Osteoblast (primary cell): ENCODE measurements around the gene RNF212B. TPM values are rescaled to one million over a fixed set of nuclear protein-coding genes. Genes with fewer than 3 reads are reported as not detected.

Experiments used
- DNase-seq: peaks from one replicate; pipeline ENCODE4 v3.0.0; 2011; ENCODE audit warnings: low spot score, mixed read lengths; ENCODE audit not compliant: insufficient read length; ENCODE audit errors: missing footprints
- H2AFZ ChIP-seq: 2 replicates; pipeline ENCODE4 v1.6.0; 2011; ENCODE audit warnings: mild to moderate bottlenecking, low read length
- H3K27ac ChIP-seq: 2 replicates; pipeline ENCODE4 v1.5.1; 2011; ENCODE audit warnings: mild to moderate bottlenecking, low read depth, low read length, moderate library complexity
- H3K27me3 ChIP-seq: 2 replicates; pipeline ENCODE4 v1.6.0; 2012; ENCODE audit warnings: mild to moderate bottlenecking, control low read depth, inconsistent platforms, low read length, moderate library complexity; ENCODE audit not compliant: insufficient read depth
- H3K36me3 ChIP-seq: 2 replicates; pipeline ENCODE4 v1.5.1; 2011; ENCODE audit warnings: mild to moderate bottlenecking, low read length, control low read depth, moderate library complexity; ENCODE audit not compliant: insufficient read depth
- H3K4me1 ChIP-seq: 2 replicates; pipeline ENCODE4 v1.5.1; 2011; ENCODE audit warnings: mild to moderate bottlenecking, low read length, control low read depth, moderate library complexity; ENCODE audit not compliant: insufficient read depth
- H3K4me2 ChIP-seq: 2 replicates; pipeline ENCODE4 v1.6.0; 2011; ENCODE audit warnings: mild to moderate bottlenecking, low read length; ENCODE audit not compliant: insufficient read depth
- H3K4me3 ChIP-seq: fragments of 200-600 bp; sonication (generic); 3 replicates; pipeline ENCODE4 v1.5.1; 2012; ENCODE audit warnings: mild to moderate bottlenecking, low read length, inconsistent platforms; ENCODE audit not compliant: insufficient read depth
- H3K79me2 ChIP-seq: 2 replicates; pipeline ENCODE4 v1.6.0; 2012; ENCODE audit warnings: mild to moderate bottlenecking, low read length, control low read depth, inconsistent platforms; ENCODE audit not compliant: insufficient read depth
- H3K9me3 ChIP-seq: 2 replicates; pipeline ENCODE4 v1.5.1; 2011; ENCODE audit warnings: low read depth, low read length, control low read depth
- H4K20me1 ChIP-seq: 2 replicates; pipeline ENCODE4 v1.6.0; 2012; ENCODE audit warnings: mild to moderate bottlenecking, low read length, control low read depth; ENCODE audit not compliant: insufficient read depth
- total RNA-seq: library from RNA; depleted of rRNA; stranded (reverse); fragments of >200 nt; gene quantifications from 2 replicates; pipeline ENCODE4 v1.2.3, GENCODE V29; 2012
- TF ChIP-seq, protein P1 (sequence below): IDR thresholded peaks from 2 replicates; pipeline ENCODE4 v1.5.1; 2011; ENCODE audit warnings: mild to moderate bottlenecking, low read depth, low read length, moderate library complexity; ENCODE audit errors: extremely low read depth

The RNF212B gene
- total RNA-seq, 1 donor = not detected

DNA sequence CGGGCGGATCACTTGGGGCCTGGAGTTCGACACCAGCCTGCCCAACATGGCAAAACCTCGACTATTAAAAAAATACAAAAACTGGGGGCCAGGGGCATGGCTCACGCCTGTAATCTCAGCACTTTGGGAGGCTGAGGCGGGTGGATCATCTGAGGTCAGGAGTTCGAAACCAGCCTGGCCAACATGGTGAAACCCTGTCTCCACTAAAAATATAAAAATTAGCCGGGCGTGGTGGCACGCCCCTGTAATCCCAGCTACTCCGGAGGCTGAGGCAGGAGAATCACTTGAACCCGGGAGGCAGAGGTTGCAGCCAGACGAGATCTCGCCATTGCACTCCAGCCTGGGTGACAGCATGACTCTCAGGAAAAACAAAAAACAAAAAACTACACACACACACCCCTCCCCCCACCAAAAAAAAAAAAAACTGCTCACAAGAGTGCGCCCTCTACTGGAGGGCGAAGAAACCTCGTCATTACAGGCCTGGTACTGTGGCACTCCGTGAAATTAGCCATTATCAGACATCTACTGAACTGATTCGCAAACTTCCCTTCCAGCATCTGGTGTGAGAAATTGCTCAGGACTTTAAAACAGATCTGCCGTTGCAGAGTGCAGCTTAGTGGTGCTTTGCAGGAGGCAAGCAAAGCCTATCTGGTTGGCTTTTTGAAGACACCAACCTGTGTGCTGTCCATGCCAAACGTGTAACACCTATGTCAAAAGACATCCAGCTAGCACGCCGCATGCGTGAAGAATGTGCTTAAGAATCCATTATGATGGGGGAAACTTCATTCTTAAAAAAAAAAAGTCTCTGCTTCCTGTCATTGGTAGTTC is 57.2 kb downstream of the RNF212B start:
- peaks cover 21% of the 10 kb centered on the region for H3K4me1 ChIP-seq
- H4K20me1 ChIP-seq = no peaks in the 10 kb centered on the region
- peak overlapping the region; percentile 19 for H3K4me2 ChIP-seq

DNA sequence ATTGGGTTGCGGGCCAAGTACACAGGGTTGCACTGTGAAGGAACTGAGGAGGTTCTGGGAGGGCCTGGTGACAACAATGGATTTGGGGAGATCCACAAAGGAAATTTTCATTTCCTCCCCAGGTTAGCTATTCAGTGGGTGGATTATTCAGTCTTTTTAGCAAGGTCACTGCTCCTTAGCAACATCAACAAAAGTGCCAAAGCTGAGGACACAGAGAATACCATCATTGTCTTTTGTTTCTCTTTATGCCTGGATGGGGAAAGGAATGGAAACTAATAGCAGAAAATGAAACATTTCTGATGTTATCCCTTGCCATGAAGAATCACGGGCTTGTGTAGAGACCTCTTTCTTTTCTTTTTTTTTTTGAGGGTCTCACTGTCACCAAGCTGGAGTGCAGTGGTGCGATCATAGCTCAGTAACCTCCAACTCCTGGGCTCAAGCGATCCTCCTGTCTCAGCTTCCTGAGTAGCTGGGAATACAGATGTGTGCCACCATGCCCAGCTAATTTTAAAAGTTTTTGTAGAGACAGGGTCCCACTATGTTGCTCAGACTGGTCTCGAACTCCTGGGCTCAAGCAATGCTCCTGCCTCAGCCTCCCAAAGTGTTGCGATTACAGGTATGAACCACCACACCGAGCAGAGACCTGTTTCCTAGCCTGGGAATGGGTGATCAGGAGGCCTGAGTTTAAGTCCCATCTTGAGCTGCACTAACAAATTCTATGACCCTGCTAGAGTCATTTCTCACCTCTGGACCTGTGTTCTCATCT is 58.5 kb downstream of the RNF212B start:
- H3K4me3 ChIP-seq = no peak overlapping the region
- H3K36me3 ChIP-seq = no peaks in the 10 kb centered on the region
- no peaks in the 10 kb centered on the region for H3K9me3 ChIP-seq
- H3K79me2 ChIP-seq = peaks cover 5% of the 10 kb centered on the region
- H3K27me3 ChIP-seq = peaks cover 8% of the 10 kb centered on the region
- H2AFZ ChIP-seq = no peak overlapping the region
- no peaks in the 10 kb centered on the region for H4K20me1 ChIP-seq
- H3K4me2 ChIP-seq = no peak overlapping the region
- TF ChIP-seq, protein P1, sequence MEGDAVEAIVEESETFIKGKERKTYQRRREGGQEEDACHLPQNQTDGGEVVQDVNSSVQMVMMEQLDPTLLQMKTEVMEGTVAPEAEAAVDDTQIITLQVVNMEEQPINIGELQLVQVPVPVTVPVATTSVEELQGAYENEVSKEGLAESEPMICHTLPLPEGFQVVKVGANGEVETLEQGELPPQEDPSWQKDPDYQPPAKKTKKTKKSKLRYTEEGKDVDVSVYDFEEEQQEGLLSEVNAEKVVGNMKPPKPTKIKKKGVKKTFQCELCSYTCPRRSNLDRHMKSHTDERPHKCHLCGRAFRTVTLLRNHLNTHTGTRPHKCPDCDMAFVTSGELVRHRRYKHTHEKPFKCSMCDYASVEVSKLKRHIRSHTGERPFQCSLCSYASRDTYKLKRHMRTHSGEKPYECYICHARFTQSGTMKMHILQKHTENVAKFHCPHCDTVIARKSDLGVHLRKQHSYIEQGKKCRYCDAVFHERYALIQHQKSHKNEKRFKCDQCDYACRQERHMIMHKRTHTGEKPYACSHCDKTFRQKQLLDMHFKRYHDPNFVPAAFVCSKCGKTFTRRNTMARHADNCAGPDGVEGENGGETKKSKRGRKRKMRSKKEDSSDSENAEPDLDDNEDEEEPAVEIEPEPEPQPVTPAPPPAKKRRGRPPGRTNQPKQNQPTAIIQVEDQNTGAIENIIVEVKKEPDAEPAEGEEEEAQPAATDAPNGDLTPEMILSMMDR = no peak
- DNase-seq = no peak
- peaks cover 29% of the 10 kb centered on the region for H3K4me1 ChIP-seq
- H3K27ac ChIP-seq = no peak overlapping the region

More for the DNA sequence above, 57.2 kb downstream of the RNF212B start:
- Histone ChIP-seq H3K79me2 (peaks cover 1% of the 10 kb centered on the region), H3K27me3 (peaks cover 9% of the 10 kb centered on the region), H3K27ac (no peak overlapping the region), H2AFZ (peak overlapping the region; percentile 3), H3K4me3 (no peak overlapping the region), H3K9me3 (no peaks in the 10 kb centered on the region), H3K36me3 (no peaks in the 10 kb centered on the region)
- TF ChIP-seq, protein P1 = peak; percentile 88
- no peak for DNase-seq

DNA sequence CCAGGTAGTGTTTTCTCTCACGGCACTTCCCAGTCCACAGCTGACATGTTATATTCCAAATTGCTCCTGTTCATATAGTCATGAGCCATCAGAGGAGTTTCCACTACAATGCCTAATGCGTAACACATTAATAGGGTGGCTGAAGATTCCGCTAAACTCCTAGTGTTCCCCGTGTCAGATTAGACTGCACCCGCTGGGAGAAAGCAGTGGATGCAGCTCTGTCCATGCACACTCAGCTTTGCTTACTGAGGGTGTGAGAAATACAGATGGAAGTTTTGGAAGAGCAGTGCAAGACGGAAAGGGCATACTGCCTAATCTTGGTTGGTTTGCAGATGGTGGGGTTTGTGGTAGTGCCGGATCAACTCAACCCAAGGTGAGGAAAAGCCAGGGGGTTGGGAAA is 59.4 kb downstream of the RNF212B start:
- Histone ChIP-seq H3K27me3 (peaks cover 8% of the 10 kb centered on the region), H3K36me3 (no peaks in the 10 kb centered on the region), H3K4me3 (no peak overlapping the region), H3K4me2 (no peak overlapping the region), H3K79me2 (peaks cover 5% of the 10 kb centered on the region), H4K20me1 (no peaks in the 10 kb centered on the region), H2AFZ (no peak overlapping the region), H3K9me3 (no peaks in the 10 kb centered on the region), H3K4me1 (peaks cover 32% of the 10 kb centered on the region), H3K27ac (no peak overlapping the region)
- no peak for DNase-seq
- TF ChIP-seq, protein P1 = no peak
